Mesodermal cell (in vitro differentiated cells): ENCODE results near the gene UBE2G2. TPM values are rescaled to one million over a fixed set of nuclear protein-coding genes. Genes with fewer than 3 reads are reported as not detected.

Experiments
- H3K27ac ChIP-seq: 2 replicates; pipeline ENCODE4 v1.7.0; 2013; ENCODE audit warnings: mild to moderate bottlenecking, low read depth, low read length, moderate library complexity; ENCODE audit not compliant: severe bottlenecking
- H3K36me3 ChIP-seq: 2 replicates; pipeline ENCODE4 v1.7.1; 2013; ENCODE audit warnings: mild to moderate bottlenecking, low read length, moderate library complexity; ENCODE audit not compliant: control insufficient read depth, insufficient read depth
- H3K4me1 ChIP-seq: one replicate; pipeline ENCODE4 v1.7.1; 2013; ENCODE audit warnings: mild to moderate bottlenecking, low read length; ENCODE audit not compliant: insufficient read depth, control insufficient read depth, poor library complexity, severe bottlenecking
- H3K4me3 ChIP-seq: 2 replicates; pipeline ENCODE4 v1.7.0; 2013; ENCODE audit warnings: low read length, control low read depth, mild to moderate bottlenecking; ENCODE audit not compliant: insufficient read depth, poor library complexity, severe bottlenecking; ENCODE audit errors: extremely low read depth
- H3K9me3 ChIP-seq: 2 replicates; pipeline ENCODE4 v1.7.1; 2013; ENCODE audit warnings: mild to moderate bottlenecking, low read length, moderate library complexity; ENCODE audit not compliant: control insufficient read depth
- WGBS, 2 experiments: methylation state at CpG; one replicate each; pipeline ENCODE4 v1.1.5; 2013; ENCODE audit warnings: missing lambda C conversion rate in 2 of 2; ENCODE audit not compliant: insufficient coverage in 2 of 2; 5-methylcytosine and 5-hydroxymethylcytosine counted together
- polyA plus RNA-seq, 2 experiments: library from polyadenylated mRNA; stranded (reverse); fragments of 50-300 nt; gene quantifications; one replicate each; pipeline ENCODE4 v1.2.3, GENCODE V29; 2013

Gene UBE2G2
- 46.6 TPM for polyA plus RNA-seq (2013, experiment 1 of 2)
- polyA plus RNA-seq (2013, experiment 2 of 2), result 39.9 TPM

- Histone ChIP-seq H3K36me3 (peaks cover 71% of the 10 kb centered on the region), H3K4me3 (peak within 1 kb of the TSS; percentile 91), H3K4me1 (peaks cover 14% of the 10 kb centered on the region), H3K27ac (peak within 1 kb of the TSS; percentile 64), H3K9me3 (no peaks in the 10 kb centered on the region)
- 0% methylated on average over 66 to 84 of the region's 97 CpGs for WGBS, 2 experiments
Observed at GRCh38 chr21:44801468-44802395, at the start of gene UBE2G2. TSS of gene UBE2G2 (minus strand) at chr21:44801820. CDS start at chr21:44801748, 72 bp downstream.

- H3K36me3 ChIP-seq, result peaks cover 79% of the 10 kb centered on the region
- 95 to 99% methylated on average over 19 to 26 of the region's 26 CpGs for WGBS, 2 experiments
- H3K9me3 ChIP-seq, result no peaks in the 10 kb centered on the region
Observed at GRCh38 chr21:44850905-44851657, 49.5 kb upstream of the UBE2G2 start.

GRCh38 chr21:44850208-44850800 lies 48.7 kb upstream of the UBE2G2 start:
- no peaks in the 10 kb centered on the region for H3K9me3 ChIP-seq
- peaks cover 71% of the 10 kb centered on the region for H3K36me3 ChIP-seq
- H3K4me3 ChIP-seq, result no peak overlapping the region
- WGBS, 2 experiments, result 93 to 94% methylated on average over 12 to 20 of the region's 20 CpGs
- H3K27ac ChIP-seq, result no peak overlapping the region
- peaks cover 16% of the 10 kb centered on the region for H3K4me1 ChIP-seq

More at GRCh38 chr21:44850905-44851657, 49.5 kb upstream of the UBE2G2 start:
- no peak overlapping the region for H3K4me3 ChIP-seq
- no peak overlapping the region for H3K27ac ChIP-seq
- peaks cover 16% of the 10 kb centered on the region for H3K4me1 ChIP-seq

- peaks cover 16% of the 10 kb centered on the region for H3K4me1 ChIP-seq
- no peak overlapping the region for H3K27ac ChIP-seq
- H3K4me3 ChIP-seq, result no peak overlapping the region
- no peaks in the 10 kb centered on the region for H3K9me3 ChIP-seq
- peaks cover 65% of the 10 kb centered on the region for H3K36me3 ChIP-seq
- WGBS, 2 experiments, result 97 to 100% methylated on average over 8 to 12 of the region's 12 CpGs
Observed at GRCh38 chr21:44849616-44850130, 48.1 kb upstream of the UBE2G2 start.

- Histone ChIP-seq H3K27ac (no peak overlapping the region), H3K36me3 (peaks cover 58% of the 10 kb centered on the region), H3K4me3 (no peak overlapping the region), H3K4me1 (peaks cover 19% of the 10 kb centered on the region), H3K9me3 (no peaks in the 10 kb centered on the region)
- WGBS, 2 experiments, result 97 to 98% methylated on average over 35 to 36 of the region's 36 CpGs
Observed at GRCh38 chr21:44848821-44849521, 47.4 kb upstream of the UBE2G2 start.

- Histone ChIP-seq H3K9me3 (no peaks in the 10 kb centered on the region), H3K36me3 (peaks cover 44% of the 10 kb centered on the region), H3K27ac (no peak overlapping the region), H3K4me3 (no peak overlapping the region), H3K4me1 (peaks cover 19% of the 10 kb centered on the region)
- WGBS, 2 experiments, result 94 to 95% methylated on average over 24 of the region's 24 CpGs
Observed at GRCh38 chr21:44847261-44848056, 45.8 kb upstream of the UBE2G2 start.

GRCh38 chr21:44846485-44847260 lies 45.1 kb upstream of the UBE2G2 start:
- 83 to 93% methylated on average over 19 to 23 of the region's 27 CpGs for WGBS, 2 experiments
- peaks cover 19% of the 10 kb centered on the region for H3K4me1 ChIP-seq
- peaks cover 36% of the 10 kb centered on the region for H3K36me3 ChIP-seq
- H3K4me3 ChIP-seq, result no peak overlapping the region
- no peaks in the 10 kb centered on the region for H3K9me3 ChIP-seq
- H3K27ac ChIP-seq, result peak overlapping the region; percentile 71

GRCh38 chr21:44846224-44846484 lies 44.5 kb upstream of the UBE2G2 start:
- WGBS, 2 experiments, result 83 to 88% methylated on average over 1 of the region's 1 CpG
- no peak overlapping the region for H3K4me3 ChIP-seq
- H3K4me1 ChIP-seq, result peaks cover 19% of the 10 kb centered on the region
- H3K9me3 ChIP-seq, result no peaks in the 10 kb centered on the region
- peaks cover 31% of the 10 kb centered on the region for H3K36me3 ChIP-seq
- peak overlapping the region; percentile 71 for H3K27ac ChIP-seq
